IMR-90 (cell line): Measurements from ENCODE around the gene FBXO31.

Experiments
- BHLHE40 ChIP-seq: fragments of 150-350 bp; IDR thresholded peaks from 2 replicates; pipeline ENCODE4 v1.6.1; 2016; ENCODE audit warnings: mild to moderate bottlenecking, low read depth, low read length
- CEBPB ChIP-seq: IDR thresholded peaks from 2 replicates; pipeline ENCODE4 v1.6.1; 2012; ENCODE audit warnings: low read depth, low read length, improper control_type of control experiment
- CHD1 ChIP-seq: IDR thresholded peaks from 2 replicates; pipeline ENCODE4 v1.6.1; 2012; ENCODE audit warnings: low read depth, low read length, improper control_type of control experiment
- CTCF ChIP-seq: conservative IDR thresholded peaks from 2 replicates; pipeline ENCODE4 v1.5.1; 2012; ENCODE audit warnings: mild to moderate bottlenecking, low read depth, low read length, improper control_type of control experiment
- MAFK ChIP-seq: IDR thresholded peaks from 2 replicates; pipeline ENCODE4 v1.6.1; 2012; ENCODE audit warnings: low read depth, low read length, improper control_type of control experiment
- MXI1 ChIP-seq: IDR thresholded peaks from 2 replicates; pipeline ENCODE4 v1.6.1; 2012; ENCODE audit warnings: low read depth, mild to moderate bottlenecking, low read length, moderate library complexity, borderline replicate concordance
- NFE2L2 ChIP-seq: fragments of 150-350 bp; IDR thresholded peaks from 2 replicates; pipeline ENCODE4 v1.6.1; 2016; ENCODE audit warnings: low read depth, mild to moderate bottlenecking, low read length
- POLR2A ChIP-seq: IDR thresholded peaks from 2 replicates; pipeline ENCODE4 v1.6.1; 2012; ENCODE audit warnings: mild to moderate bottlenecking, low read depth, low read length
- RAD21 ChIP-seq: IDR thresholded peaks from 2 replicates; pipeline ENCODE4 v1.6.1; 2012; ENCODE audit warnings: low read length, improper control_type of control experiment
- RCOR1 ChIP-seq: IDR thresholded peaks from 2 replicates; pipeline ENCODE4 v1.6.1; 2012; ENCODE audit warnings: mild to moderate bottlenecking, low read length, improper control_type of control experiment; ENCODE audit not compliant: insufficient replicate concordance
- RFX5 ChIP-seq: IDR thresholded peaks from 2 replicates; pipeline ENCODE4 v1.8.0; 2012; ENCODE audit warnings: low read depth, mild to moderate bottlenecking, low read length, moderate library complexity
- TF ChIP-seq, protein P1 (sequence below): fragments of 150-350 bp; IDR thresholded peaks from 2 replicates; pipeline ENCODE4 v1.6.1; 2017; ENCODE audit warnings: mild to moderate bottlenecking, antibody characterized with exemption, low read length, low read depth
- TF ChIP-seq, protein P2 (sequence below): fragments of 150-350 bp; IDR thresholded peaks from 2 replicates; pipeline ENCODE4 v1.6.1; 2016; ENCODE audit warnings: low read depth, mild to moderate bottlenecking, low read length, moderate library complexity, borderline replicate concordance

- TF ChIP-seq CTCF (no peak), MXI1 (no peak), MAFK (no peak), RCOR1 (no peak), NFE2L2 (no peak), POLR2A (no peak), RAD21 (no peak), BHLHE40 (no peak), CEBPB (no peak), CHD1 (no peak), RFX5 (no peak)
- TF ChIP-seq, protein P1, sequence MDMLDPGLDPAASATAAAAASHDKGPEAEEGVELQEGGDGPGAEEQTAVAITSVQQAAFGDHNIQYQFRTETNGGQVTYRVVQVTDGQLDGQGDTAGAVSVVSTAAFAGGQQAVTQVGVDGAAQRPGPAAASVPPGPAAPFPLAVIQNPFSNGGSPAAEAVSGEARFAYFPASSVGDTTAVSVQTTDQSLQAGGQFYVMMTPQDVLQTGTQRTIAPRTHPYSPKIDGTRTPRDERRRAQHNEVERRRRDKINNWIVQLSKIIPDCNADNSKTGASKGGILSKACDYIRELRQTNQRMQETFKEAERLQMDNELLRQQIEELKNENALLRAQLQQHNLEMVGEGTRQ = no peak
- TF ChIP-seq, protein P2, sequence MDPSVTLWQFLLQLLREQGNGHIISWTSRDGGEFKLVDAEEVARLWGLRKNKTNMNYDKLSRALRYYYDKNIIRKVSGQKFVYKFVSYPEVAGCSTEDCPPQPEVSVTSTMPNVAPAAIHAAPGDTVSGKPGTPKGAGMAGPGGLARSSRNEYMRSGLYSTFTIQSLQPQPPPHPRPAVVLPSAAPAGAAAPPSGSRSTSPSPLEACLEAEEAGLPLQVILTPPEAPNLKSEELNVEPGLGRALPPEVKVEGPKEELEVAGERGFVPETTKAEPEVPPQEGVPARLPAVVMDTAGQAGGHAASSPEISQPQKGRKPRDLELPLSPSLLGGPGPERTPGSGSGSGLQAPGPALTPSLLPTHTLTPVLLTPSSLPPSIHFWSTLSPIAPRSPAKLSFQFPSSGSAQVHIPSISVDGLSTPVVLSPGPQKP = no peak
Measured at GRCh38 chr16:87350031-87350430, 33.5 kb downstream of the FBXO31 start.
